H9 (cell line): ENCODE data around the gene TERT. TPM values are rescaled to one million over a fixed set of nuclear protein-coding genes. Genes with fewer than 3 reads are reported as not detected.

Experiments used
- DNase-seq: peaks from one replicate; pipeline ENCODE4 v3.0.0-alpha.2; 2017
- H2AFZ ChIP-seq: one replicate; pipeline ENCODE4 v1.6.1; 2013; ENCODE audit warnings: mild to moderate bottlenecking, low read length, control low read depth, moderate library complexity
- H2AK5ac ChIP-seq: 2 replicates; pipeline ENCODE4 v1.6.1; 2013; ENCODE audit warnings: low read length, control low read depth, mixed read lengths; ENCODE audit not compliant: insufficient read length
- H2BK120ac ChIP-seq: one replicate; pipeline ENCODE4 v1.6.1; 2013; ENCODE audit warnings: low read depth, mild to moderate bottlenecking, low read length, control low read depth, inconsistent platforms; ENCODE audit not compliant: poor library complexity, severe bottlenecking
- H2BK12ac ChIP-seq: 2 replicates; pipeline ENCODE4 v1.6.1; 2013; ENCODE audit warnings: low read length, control low read depth, mixed read lengths, low read depth; ENCODE audit not compliant: insufficient read length
- H2BK15ac ChIP-seq: 2 replicates; pipeline ENCODE4 v1.6.1; 2013; ENCODE audit warnings: low read depth, low read length, control low read depth
- H2BK20ac ChIP-seq: one replicate; pipeline ENCODE4 v1.6.1; 2013; ENCODE audit warnings: low read depth, mild to moderate bottlenecking, low read length, control low read depth, inconsistent platforms; ENCODE audit not compliant: poor library complexity, severe bottlenecking
- H2BK5ac ChIP-seq: 2 replicates; pipeline ENCODE4 v1.6.1; 2013; ENCODE audit warnings: low read length, control low read depth, mixed read lengths; ENCODE audit not compliant: insufficient read length
- H3K14ac ChIP-seq: 2 replicates; pipeline ENCODE4 v1.6.1; 2013; ENCODE audit warnings: low read length, control low read depth; ENCODE audit not compliant: insufficient read depth
- H3K18ac ChIP-seq: 2 replicates; pipeline ENCODE4 v1.6.1; 2013; ENCODE audit warnings: low read depth, mild to moderate bottlenecking, mixed read lengths, low read length, control low read depth; ENCODE audit not compliant: insufficient read length
- H3K23ac ChIP-seq: 2 replicates; pipeline ENCODE4 v1.6.1; 2013; ENCODE audit warnings: low read length, control low read depth, mixed read lengths, low read depth; ENCODE audit not compliant: insufficient read length
- H3K23me2 ChIP-seq: 2 replicates; pipeline ENCODE4 v1.6.1; 2013; ENCODE audit warnings: low read depth, mild to moderate bottlenecking, mixed read lengths, low read length, control low read depth; ENCODE audit not compliant: insufficient read length, poor library complexity, severe bottlenecking
- H3K27ac ChIP-seq: 2 replicates; pipeline ENCODE4 v1.5.1; 2013; ENCODE audit warnings: low read length, control low read depth, mixed read lengths, low read depth; ENCODE audit not compliant: insufficient read length
- H3K27me3 ChIP-seq: 2 replicates; pipeline ENCODE4 v1.6.1; 2013; ENCODE audit warnings: low read length, control low read depth, inconsistent platforms; ENCODE audit not compliant: insufficient read depth
- H3K4ac ChIP-seq: 2 replicates; pipeline ENCODE4 v1.6.1; 2013; ENCODE audit warnings: low read depth, mild to moderate bottlenecking, control low read depth, inconsistent platforms, low read length, moderate library complexity
- H3K4me1 ChIP-seq: 2 replicates; pipeline ENCODE4 v1.6.1; 2013; ENCODE audit warnings: low read length, control low read depth, inconsistent platforms; ENCODE audit not compliant: insufficient read depth
- H3K4me2 ChIP-seq: 2 replicates; pipeline ENCODE4 v1.6.1; 2013; ENCODE audit warnings: low read length, control low read depth, mixed read lengths; ENCODE audit not compliant: insufficient read length, insufficient read depth
- H3K56ac ChIP-seq: 2 replicates; pipeline ENCODE4 v1.6.1; 2013; ENCODE audit warnings: low read depth, mild to moderate bottlenecking, mixed read lengths, low read length, control low read depth; ENCODE audit not compliant: insufficient read length
- H3K79me1 ChIP-seq: 2 replicates; pipeline ENCODE4 v1.6.1; 2013; ENCODE audit warnings: low read depth, mild to moderate bottlenecking, moderate library complexity, low read length, control low read depth, inconsistent platforms; ENCODE audit not compliant: insufficient read depth, poor library complexity, severe bottlenecking
- H3K79me2 ChIP-seq: 2 replicates; pipeline ENCODE4 v1.6.1; 2013; ENCODE audit warnings: low read length, control low read depth, inconsistent platforms; ENCODE audit not compliant: insufficient read depth
- H3K9ac ChIP-seq: 2 replicates; pipeline ENCODE4 v1.6.1; 2013; ENCODE audit warnings: low read length, control low read depth, mixed read lengths; ENCODE audit not compliant: insufficient read length; ENCODE audit errors: extremely low read depth
- H3K9me3 ChIP-seq: one replicate; pipeline ENCODE4 v1.6.1; 2013; ENCODE audit warnings: low read depth, low read length, inconsistent platforms; ENCODE audit not compliant: control insufficient read depth
- H3T11ph ChIP-seq: one replicate; pipeline ENCODE4 v1.6.1; 2013; ENCODE audit warnings: mild to moderate bottlenecking, low read length, control low read depth, inconsistent platforms
- H4K20me1 ChIP-seq: one replicate; pipeline ENCODE4 v1.6.1; 2013; ENCODE audit not compliant: control insufficient read depth, insufficient read length, insufficient read depth
- H4K5ac ChIP-seq: 2 replicates; pipeline ENCODE4 v1.6.1; 2013; ENCODE audit warnings: low read depth, mild to moderate bottlenecking, mixed read lengths, low read length, control low read depth; ENCODE audit not compliant: insufficient read length
- H4K8ac ChIP-seq: replicated peaks from 2 replicates; pipeline ENCODE4 v1.6.1; 2013; ENCODE audit warnings: low read length, control low read depth, mixed read lengths, low read depth; ENCODE audit not compliant: insufficient read length
- H4K91ac ChIP-seq: 2 replicates; pipeline ENCODE4 v1.6.1; 2013; ENCODE audit warnings: low read depth, mild to moderate bottlenecking, moderate library complexity, mixed read lengths, low read length, control low read depth; ENCODE audit not compliant: insufficient read length
- H3K27ac Mint-ChIP-seq, 3 experiments: 2 replicates in 2 of 3; 3 replicates in 1 of 3; pipeline ENCODE4 v1.8.0; 2020 to 2021; ENCODE audit warnings: mixed read lengths in 3 of 3, mild to moderate bottlenecking in 1 of 3, moderate library complexity in 1 of 3
- H3K27me3 Mint-ChIP-seq: 2 replicates; pipeline ENCODE4 v1.8.0; 2021; ENCODE audit warnings: low read depth, mild to moderate bottlenecking, moderate library complexity, mixed read lengths
- H3K36me3 Mint-ChIP-seq, 3 experiments: 2 replicates in 2 of 3; 3 replicates in 1 of 3; pipeline ENCODE4 v1.8.0; 2020 to 2021; ENCODE audit warnings: low read depth in 3 of 3, mixed read lengths in 3 of 3; ENCODE audit not compliant: insufficient read depth in 1 of 3
- H3K4me1 Mint-ChIP-seq, 2 experiments: 2 replicates each; pipeline ENCODE4 v1.8.0; 2020; ENCODE audit warnings: mixed read lengths in 2 of 2
- H3K4me3 Mint-ChIP-seq, 2 experiments: 2 replicates in 1 of 2; 3 replicates in 1 of 2; pipeline ENCODE4 v1.8.0; 2020 to 2021; ENCODE audit warnings: mild to moderate bottlenecking in 2 of 2, mixed read lengths in 2 of 2, moderate library complexity in 1 of 2
- H3K9me3 Mint-ChIP-seq, 2 experiments: 2 replicates in 1 of 2; 3 replicates in 1 of 2; pipeline ENCODE4 v1.8.0; 2020; ENCODE audit warnings: mild to moderate bottlenecking in 2 of 2, mixed read lengths in 2 of 2, moderate library complexity in 1 of 2
- WGBS: extraction: QIAGEN DNeasy Blood & Tissue Kit; methylation state at CpG from one replicate; pipeline ENCODE4 v1.1.7; 2013; ENCODE audit warnings: missing lambda C conversion rate, low lambda C conversion rate, mixed read lengths; ENCODE audit not compliant: insufficient read length; ENCODE audit errors: extremely low coverage; 5-methylcytosine and 5-hydroxymethylcytosine counted together
- total RNA-seq: library from RNA; stranded (reverse); gene quantifications from 2 replicates; pipeline ENCODE4 v1.2.1, GENCODE V29; 2021
- TF ChIP-seq, protein P1 (sequence below): fragments of 200-600 bp; sonication (generic); conservative IDR thresholded peaks from 3 replicates; pipeline ENCODE4 v1.8.0; 2021; ENCODE audit warnings: antibody characterized with exemption, mild to moderate bottlenecking

TERT gene
- total RNA-seq, 1 experiment from 2014 or later = 15.5 TPM

DNA sequence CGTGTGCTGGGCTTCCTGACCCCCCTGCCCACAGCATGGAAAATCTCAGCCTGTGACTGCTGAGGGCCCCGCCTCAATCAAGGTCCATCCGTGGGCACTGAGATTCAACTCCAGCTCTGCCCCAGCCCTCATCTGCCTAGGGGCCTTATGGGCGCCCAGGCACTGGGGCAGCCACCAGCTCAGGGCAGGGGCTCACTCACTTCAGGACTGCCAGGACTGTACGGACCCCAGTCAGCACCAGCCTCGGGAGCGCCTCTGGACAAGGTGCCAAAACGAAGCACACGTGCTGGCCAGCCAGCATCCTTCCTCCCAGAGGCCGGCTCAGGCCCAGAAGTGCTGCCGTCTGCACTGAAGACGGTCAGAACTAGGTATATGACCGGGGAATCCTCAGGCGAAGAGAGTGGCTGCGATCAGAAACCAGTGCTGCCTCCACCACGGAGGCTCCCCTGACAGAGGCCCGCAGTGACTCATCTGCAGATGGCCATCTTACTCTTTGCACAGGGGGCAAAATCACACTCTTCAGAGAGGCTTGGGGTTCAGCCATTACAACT is 30.4 kb upstream of the TERT start:
- Histone ChIP-seq H3K4me1 (no peaks in the 10 kb centered on the region), H4K91ac (no peak overlapping the region), H3K9ac (no peak overlapping the region), H3K4ac (no peak overlapping the region), H2BK15ac (no peak overlapping the region), H4K8ac (no peak overlapping the region), H3K79me2 (no peaks in the 10 kb centered on the region), H3K4me2 (no peak overlapping the region), H3K56ac (no peak overlapping the region), H3K14ac (no peak overlapping the region), H3K23ac (no peak overlapping the region), H3K79me1 (no peaks in the 10 kb centered on the region), H2AK5ac (no peak overlapping the region), H2BK12ac (no peak overlapping the region), H2BK120ac (no peak overlapping the region), H2AFZ (no peak overlapping the region), H3K27ac (no peak overlapping the region), H3K27me3 (no peaks in the 10 kb centered on the region), H4K20me1 (no peaks in the 10 kb centered on the region), H2BK20ac (no peak overlapping the region), H2BK5ac (no peak overlapping the region), H4K5ac (no peak overlapping the region), H3K23me2 (no peaks in the 10 kb centered on the region), H3T11ph (no peak overlapping the region), H3K18ac (no peak overlapping the region), H3K9me3 (no peaks in the 10 kb centered on the region)
- Mint-ChIP-seq H3K27me3 (no peaks in the 10 kb centered on the region), H3K4me3 (no peak overlapping the region), H3K4me1 (peaks cover 5% of the 10 kb centered on the region in 2 experiments; a peak in 2 of 4 replicates), H3K9me3 (no peaks in the 10 kb centered on the region; a peak in 2 of 5 replicates), H3K36me3 (peaks cover 44 to 80% (median 63%) of the 10 kb centered on the region in 3 experiments), H3K27ac (no peak overlapping the region)
- TF ChIP-seq, protein P1, sequence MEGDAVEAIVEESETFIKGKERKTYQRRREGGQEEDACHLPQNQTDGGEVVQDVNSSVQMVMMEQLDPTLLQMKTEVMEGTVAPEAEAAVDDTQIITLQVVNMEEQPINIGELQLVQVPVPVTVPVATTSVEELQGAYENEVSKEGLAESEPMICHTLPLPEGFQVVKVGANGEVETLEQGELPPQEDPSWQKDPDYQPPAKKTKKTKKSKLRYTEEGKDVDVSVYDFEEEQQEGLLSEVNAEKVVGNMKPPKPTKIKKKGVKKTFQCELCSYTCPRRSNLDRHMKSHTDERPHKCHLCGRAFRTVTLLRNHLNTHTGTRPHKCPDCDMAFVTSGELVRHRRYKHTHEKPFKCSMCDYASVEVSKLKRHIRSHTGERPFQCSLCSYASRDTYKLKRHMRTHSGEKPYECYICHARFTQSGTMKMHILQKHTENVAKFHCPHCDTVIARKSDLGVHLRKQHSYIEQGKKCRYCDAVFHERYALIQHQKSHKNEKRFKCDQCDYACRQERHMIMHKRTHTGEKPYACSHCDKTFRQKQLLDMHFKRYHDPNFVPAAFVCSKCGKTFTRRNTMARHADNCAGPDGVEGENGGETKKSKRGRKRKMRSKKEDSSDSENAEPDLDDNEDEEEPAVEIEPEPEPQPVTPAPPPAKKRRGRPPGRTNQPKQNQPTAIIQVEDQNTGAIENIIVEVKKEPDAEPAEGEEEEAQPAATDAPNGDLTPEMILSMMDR = no peak
- no CpG with 5 or more reads among the region's 17 CpGs for WGBS
- DNase-seq = peak; percentile 8
